ENCODE measurements around the gene REM1. TPM values are rescaled to one million over a fixed set of nuclear protein-coding genes. Genes with fewer than 3 reads are reported as not detected.
"Not testable (repeated sequence)": the region's sequence is repeated elsewhere in the genome, so short reads cannot be mapped to it uniquely, and the experiment has no call there.

The REM1 gene
- total RNA-seq, 1 experiment from 2014 or later: not detected

- not testable (repeated sequence) for H3K27me3 ChIP-seq (ENCODE audit: control insufficient read depth, insufficient read depth, low read length); H3K36me3 ChIP-seq (replicated peaks; ENCODE audit: control insufficient read depth, insufficient read depth, low read length); H3K4me3 ChIP-seq (ENCODE audit: insufficient read depth, low read depth, low read length)
- DNase-seq: peak; percentile 95
Observed at GRCh38 chr20:31502884-31503673, 28.0 kb downstream of the REM1 start.

GRCh38 chr20:31505903-31506302 lies 30.8 kb downstream of the REM1 start:
- Histone ChIP-seq H3K4me3 (ENCODE audit: insufficient read depth, low read depth, low read length) (no peak overlapping the region), H3K36me3 (replicated peaks; ENCODE audit: control insufficient read depth, insufficient read depth, low read length) (no peaks in the 10 kb centered on the region), H3K27me3 (ENCODE audit: control insufficient read depth, insufficient read depth, low read length) (no peaks in the 10 kb centered on the region)
- DNase-seq: no peak

GRCh38 chr20:31508517-31509244 lies 33.6 kb downstream of the REM1 start:
- no peak for DNase-seq

GRCh38 chr20:31514154-31515071 lies 39.3 kb downstream of the REM1 start, which contains the start of gene HM13:
Gene HM13 (plus strand): TSS chr20:31514442. CDS start chr20:31514552, 110 bp downstream.
- Histone ChIP-seq H3K4me3 (ENCODE audit: insufficient read depth, low read depth, low read length) (peak within 1 kb of the TSS; percentile 99), H3K36me3 (replicated peaks; ENCODE audit: control insufficient read depth, insufficient read depth, low read length) (peaks cover 4% of the 10 kb centered on the region; the same call in 1 of the 2 replicates), H3K27me3 (ENCODE audit: control insufficient read depth, insufficient read depth, low read length) (no peaks in the 10 kb centered on the region)
- peak; percentile 100 for DNase-seq

More at GRCh38 chr20:31508517-31509244, 33.6 kb downstream of the REM1 start:
- Histone ChIP-seq H3K4me3 (ENCODE audit: insufficient read depth, low read depth, low read length) (no peak overlapping the region), H3K36me3 (replicated peaks; ENCODE audit: control insufficient read depth, insufficient read depth, low read length) (no peaks in the 10 kb centered on the region), H3K27me3 (ENCODE audit: control insufficient read depth, insufficient read depth, low read length) (no peaks in the 10 kb centered on the region)

- H3K36me3 ChIP-seq (replicated peaks; ENCODE audit: control insufficient read depth, insufficient read depth, low read length): peaks cover 4% of the 10 kb centered on the region; the same call in 1 of the 2 replicates
- DNase-seq: no peak
- no peaks in the 10 kb centered on the region for H3K27me3 ChIP-seq (ENCODE audit: control insufficient read depth, insufficient read depth, low read length)
- H3K4me3 ChIP-seq (ENCODE audit: insufficient read depth, low read depth, low read length): peak overlapping the region; percentile 99
Observed at GRCh38 chr20:31515072-31515774, 40.1 kb downstream of the REM1 start.

GRCh38 chr20:31515775-31516107 lies 40.7 kb downstream of the REM1 start:
- Histone ChIP-seq H3K27me3 (ENCODE audit: control insufficient read depth, insufficient read depth, low read length) (no peaks in the 10 kb centered on the region), H3K4me3 (ENCODE audit: insufficient read depth, low read depth, low read length) (no peak overlapping the region), H3K36me3 (replicated peaks; ENCODE audit: control insufficient read depth, insufficient read depth, low read length) (peaks cover 5% of the 10 kb centered on the region)
- peak; percentile 33 for DNase-seq

GRCh38 chr20:31516166-31516565 lies 41.1 kb downstream of the REM1 start:
- no peak overlapping the region for H3K4me3 ChIP-seq (ENCODE audit: insufficient read depth, low read depth, low read length)
- H3K36me3 ChIP-seq (replicated peaks; ENCODE audit: control insufficient read depth, insufficient read depth, low read length): peaks cover 6% of the 10 kb centered on the region
- no peak for DNase-seq
- H3K27me3 ChIP-seq (ENCODE audit: control insufficient read depth, insufficient read depth, low read length): no peaks in the 10 kb centered on the region

- H3K4me3 ChIP-seq (ENCODE audit: insufficient read depth, low read depth, low read length): no peak overlapping the region
- H3K27me3 ChIP-seq (ENCODE audit: control insufficient read depth, insufficient read depth, low read length): no peaks in the 10 kb centered on the region
- DNase-seq: no peak
- H3K36me3 ChIP-seq (replicated peaks; ENCODE audit: control insufficient read depth, insufficient read depth, low read length): peaks cover 6% of the 10 kb centered on the region
Observed at GRCh38 chr20:31516651-31517050, 41.6 kb downstream of the REM1 start.

GRCh38 chr20:31517373-31517772 lies 42.3 kb downstream of the REM1 start:
- Histone ChIP-seq H3K36me3 (replicated peaks; ENCODE audit: control insufficient read depth, insufficient read depth, low read length) (peaks cover 9% of the 10 kb centered on the region), H3K27me3 (ENCODE audit: control insufficient read depth, insufficient read depth, low read length) (no peaks in the 10 kb centered on the region), H3K4me3 (ENCODE audit: insufficient read depth, low read depth, low read length) (no peak overlapping the region)
- DNase-seq: peak; percentile 80

GRCh38 chr20:31521267-31521666 lies 46.2 kb downstream of the REM1 start:
- H3K27me3 ChIP-seq (ENCODE audit: control insufficient read depth, insufficient read depth, low read length); H3K36me3 ChIP-seq (replicated peaks; ENCODE audit: control insufficient read depth, insufficient read depth, low read length); DNase-seq; H3K4me3 ChIP-seq (ENCODE audit: insufficient read depth, low read depth, low read length): not testable (repeated sequence)

- no peaks in the 10 kb centered on the region for H3K27me3 ChIP-seq (ENCODE audit: control insufficient read depth, insufficient read depth, low read length)
- no peak for DNase-seq
- no peak overlapping the region for H3K4me3 ChIP-seq (ENCODE audit: insufficient read depth, low read depth, low read length)
- peaks cover 12% of the 10 kb centered on the region for H3K36me3 ChIP-seq (replicated peaks; ENCODE audit: control insufficient read depth, insufficient read depth, low read length)
Observed at GRCh38 chr20:31522731-31523130, 47.6 kb downstream of the REM1 start.

- H3K27me3 ChIP-seq (ENCODE audit: control insufficient read depth, insufficient read depth, low read length): no peaks in the 10 kb centered on the region
- H3K36me3 ChIP-seq (replicated peaks; ENCODE audit: control insufficient read depth, insufficient read depth, low read length): peaks cover 16% of the 10 kb centered on the region
- H3K4me3 ChIP-seq (ENCODE audit: insufficient read depth, low read depth, low read length): no peak overlapping the region
- DNase-seq: no peak
Observed at GRCh38 chr20:31523361-31524283, 48.5 kb downstream of the REM1 start.

- H3K27me3 ChIP-seq (ENCODE audit: control insufficient read depth, insufficient read depth, low read length): no peaks in the 10 kb centered on the region
- H3K36me3 ChIP-seq (replicated peaks; ENCODE audit: control insufficient read depth, insufficient read depth, low read length): peaks cover 20% of the 10 kb centered on the region
- no peak overlapping the region for H3K4me3 ChIP-seq (ENCODE audit: insufficient read depth, low read depth, low read length)
- peak; percentile 35 for DNase-seq
Observed at GRCh38 chr20:31527266-31527665, 52.2 kb downstream of the REM1 start.

Measured in H7 (cell line).